A549 (cell line): ENCODE measurements around the gene DEFB132.

Experiments used
- REST ChIP-seq: fragments of 200-600 bp; sonication (generic); IDR thresholded peaks from 2 replicates; pipeline ENCODE4 v1.6.1; 2016; ENCODE audit warnings: antibody characterized with exemption, mild to moderate bottlenecking, moderate library complexity
- TF ChIP-seq, protein P1 (sequence below): fragments of >200 bp; sonication (Bioruptor Twin); formaldehyde crosslinking; IDR thresholded peaks from 3 replicates; pipeline ENCODE4 v1.6.1; 2016

- TF ChIP-seq REST = no peak
- TF ChIP-seq, protein P1, sequence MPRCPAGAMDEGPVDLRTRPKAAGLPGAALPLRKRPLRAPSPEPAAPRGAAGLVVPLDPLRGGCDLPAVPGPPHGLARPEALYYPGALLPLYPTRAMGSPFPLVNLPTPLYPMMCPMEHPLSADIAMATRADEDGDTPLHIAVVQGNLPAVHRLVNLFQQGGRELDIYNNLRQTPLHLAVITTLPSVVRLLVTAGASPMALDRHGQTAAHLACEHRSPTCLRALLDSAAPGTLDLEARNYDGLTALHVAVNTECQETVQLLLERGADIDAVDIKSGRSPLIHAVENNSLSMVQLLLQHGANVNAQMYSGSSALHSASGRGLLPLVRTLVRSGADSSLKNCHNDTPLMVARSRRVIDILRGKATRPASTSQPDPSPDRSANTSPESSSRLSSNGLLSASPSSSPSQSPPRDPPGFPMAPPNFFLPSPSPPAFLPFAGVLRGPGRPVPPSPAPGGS = no peak
Observed at GRCh38 chr20:301886-302848, 44.6 kb downstream of the DEFB132 start.
